GM12801 (cell line): ENCODE data around the gene SGCD.

Experiments used
- CTCF ChIP-seq: IDR thresholded peaks from one replicate; pipeline ENCODE4 v1.5.1; 2011; ENCODE audit warnings: control low read depth; ENCODE audit not compliant: insufficient read length; ENCODE audit errors: extremely low read depth

SGCD gene

GRCh38 chr5:156706631-156707030, 379.7 kb downstream of the SGCD start:
- no peak for TF ChIP-seq CTCF

- no peak for TF ChIP-seq CTCF
Observed at GRCh38 chr5:156707750-156708149, 380.8 kb downstream of the SGCD start.

GRCh38 chr5:156715287-156715686, 388.3 kb downstream of the SGCD start:
- TF ChIP-seq CTCF = no peak

GRCh38 chr5:156716591-156717380, 389.8 kb downstream of the SGCD start:
- TF ChIP-seq CTCF = no peak

- TF ChIP-seq CTCF = no peak
Observed at GRCh38 chr5:156718985-156719384, 392.0 kb downstream of the SGCD start.

- TF ChIP-seq CTCF = no peak
Observed at GRCh38 chr5:156722358-156722757, 395.4 kb downstream of the SGCD start.

- no peak for TF ChIP-seq CTCF
Observed at GRCh38 chr5:156735477-156735876, 408.5 kb downstream of the SGCD start.

GRCh38 chr5:156741516-156741915, 414.6 kb downstream of the SGCD start:
- TF ChIP-seq CTCF = no peak
